ENCODE data around the gene TBC1D2B. TPM values are rescaled to one million over a fixed set of nuclear protein-coding genes. Genes with fewer than 3 reads are reported as not detected.
A peak's percentile ranks its signal among the peaks of the same experiment; 100 is the strongest.
"Not testable (repeated sequence)": the region's sequence is repeated elsewhere in the genome, so short reads cannot be mapped to it uniquely, and the experiment has no call there.

Gene TBC1D2B
- total RNA-seq, 2 donors from 2014 or later: 35.9 to 49.1 TPM

DNA sequence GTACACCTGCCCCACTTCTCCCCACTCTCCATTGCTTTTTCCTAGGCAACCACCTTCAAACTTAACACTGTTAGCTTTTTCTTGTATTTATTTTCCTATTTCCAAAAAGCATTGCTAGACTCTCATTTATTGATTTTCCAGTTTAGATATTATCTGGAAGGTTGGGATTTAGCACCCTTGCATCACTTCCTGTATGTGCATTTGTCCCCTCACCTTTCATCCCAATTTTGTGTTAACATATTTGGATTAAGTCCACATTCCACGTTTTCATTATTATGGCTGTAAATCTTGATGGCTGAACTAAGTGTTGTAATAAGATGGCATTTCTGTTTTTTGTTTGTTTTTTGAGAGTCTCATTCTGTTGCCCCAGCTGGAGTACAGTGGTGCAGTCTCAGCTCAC lies 109.7 kb downstream of the TBC1D2B start:
- no peaks in the 10 kb centered on the region for H3K27me3 ChIP-seq
- no peaks in the 10 kb centered on the region for H3K9me3 ChIP-seq
- H3K4me3 ChIP-seq: no peak overlapping the region
- no peaks in the 10 kb centered on the region for H3K4me1 ChIP-seq
- TF ChIP-seq, protein P1, sequence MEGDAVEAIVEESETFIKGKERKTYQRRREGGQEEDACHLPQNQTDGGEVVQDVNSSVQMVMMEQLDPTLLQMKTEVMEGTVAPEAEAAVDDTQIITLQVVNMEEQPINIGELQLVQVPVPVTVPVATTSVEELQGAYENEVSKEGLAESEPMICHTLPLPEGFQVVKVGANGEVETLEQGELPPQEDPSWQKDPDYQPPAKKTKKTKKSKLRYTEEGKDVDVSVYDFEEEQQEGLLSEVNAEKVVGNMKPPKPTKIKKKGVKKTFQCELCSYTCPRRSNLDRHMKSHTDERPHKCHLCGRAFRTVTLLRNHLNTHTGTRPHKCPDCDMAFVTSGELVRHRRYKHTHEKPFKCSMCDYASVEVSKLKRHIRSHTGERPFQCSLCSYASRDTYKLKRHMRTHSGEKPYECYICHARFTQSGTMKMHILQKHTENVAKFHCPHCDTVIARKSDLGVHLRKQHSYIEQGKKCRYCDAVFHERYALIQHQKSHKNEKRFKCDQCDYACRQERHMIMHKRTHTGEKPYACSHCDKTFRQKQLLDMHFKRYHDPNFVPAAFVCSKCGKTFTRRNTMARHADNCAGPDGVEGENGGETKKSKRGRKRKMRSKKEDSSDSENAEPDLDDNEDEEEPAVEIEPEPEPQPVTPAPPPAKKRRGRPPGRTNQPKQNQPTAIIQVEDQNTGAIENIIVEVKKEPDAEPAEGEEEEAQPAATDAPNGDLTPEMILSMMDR (IDR thresholded peaks at IDR 0.05): no peak
- no peak overlapping the region for H3K9ac ChIP-seq (ENCODE audit: low read depth in 2 of 2, low read length in 2 of 2)
- H3K36me3 ChIP-seq: no peaks in the 10 kb centered on the region
- intact Hi-C loops (cut with DNase I): loop anchor here (2.0 to 10.0 kb wide), 2 partner anchors 139 to 277 kb away; no protein-coding TSS in a partner anchor
- no peak for DNase-seq
- no peak overlapping the region for H3K27ac ChIP-seq

DNA sequence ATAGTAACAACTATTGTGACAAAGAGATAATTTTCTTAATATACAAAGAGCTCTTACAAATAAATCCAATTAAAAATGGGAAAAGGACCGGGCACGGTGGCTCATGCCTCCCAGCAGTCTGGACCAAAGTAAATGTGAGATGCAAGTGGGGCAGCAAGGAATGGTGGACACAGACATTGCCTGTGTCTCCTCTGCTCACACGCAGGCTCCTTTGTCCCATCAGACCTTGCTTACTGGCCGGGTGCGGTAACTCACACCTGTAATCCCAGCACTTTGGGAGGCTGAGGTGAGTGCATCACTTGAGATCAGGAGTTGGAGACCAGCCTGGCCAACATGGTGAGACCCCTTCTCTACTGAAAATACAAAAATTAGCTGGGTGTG lies 110.3 kb downstream of the TBC1D2B start:
- H3K27me3 ChIP-seq; H3K36me3 ChIP-seq; H3K9me3 ChIP-seq; H3K4me1 ChIP-seq; H3K4me3 ChIP-seq; H3K9ac ChIP-seq (ENCODE audit: low read depth in 2 of 2, low read length in 2 of 2); H3K27ac ChIP-seq: not testable (repeated sequence)
- DNase-seq: peak; percentile 12
- intact Hi-C loops (cut with DNase I): loop anchor here (2.0 to 10.0 kb wide), 2 partner anchors 140 to 278 kb away; no protein-coding TSS in a partner anchor

DNA sequence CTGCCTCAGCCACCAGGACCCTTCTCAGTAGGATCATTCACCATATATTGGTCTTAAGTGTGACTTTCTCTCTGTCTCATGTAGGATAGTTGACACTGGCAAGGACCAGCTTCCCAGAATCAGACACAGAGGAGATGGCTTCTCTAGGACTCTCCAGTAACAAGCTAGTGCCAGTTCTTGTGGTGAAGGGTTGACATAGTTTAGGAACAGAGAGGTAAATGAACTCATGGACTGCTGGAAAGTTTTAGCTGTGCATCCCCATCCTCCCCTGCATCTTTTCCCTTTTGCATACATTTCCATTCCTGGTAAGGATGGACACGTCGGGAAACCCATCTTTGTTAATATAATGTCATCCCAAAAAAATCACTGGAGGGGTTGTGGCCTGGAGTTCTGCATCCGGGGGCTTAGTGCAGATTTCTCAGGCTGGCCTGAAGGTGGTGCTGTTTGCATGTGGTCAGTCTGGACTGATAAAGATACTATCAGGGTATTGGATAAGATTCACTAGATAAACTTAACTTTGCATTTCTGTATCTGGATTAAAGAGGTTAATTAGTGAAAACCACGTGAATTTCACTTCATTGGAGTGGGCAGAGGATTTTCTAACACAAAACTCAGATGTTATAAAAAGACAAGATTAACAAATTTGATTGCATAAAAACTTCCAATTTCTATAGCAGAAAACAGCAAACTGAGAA lies 110.8 kb downstream of the TBC1D2B start:
- Histone ChIP-seq H3K27me3 (no peaks in the 10 kb centered on the region), H3K9me3 (no peaks in the 10 kb centered on the region), H3K4me3 (no peak overlapping the region), H3K4me1 (no peaks in the 10 kb centered on the region), H3K27ac (no peak overlapping the region), H3K36me3 (no peaks in the 10 kb centered on the region), H3K9ac (ENCODE audit: low read depth in 2 of 2, low read length in 2 of 2) (no peak overlapping the region)
- intact Hi-C loops (cut with DNase I): loop anchor here (2.0 to 10.0 kb wide), 2 partner anchors 140 to 278 kb away; no protein-coding TSS in a partner anchor
- DNase-seq: peak; percentile 50
- TF ChIP-seq, protein P1 (IDR thresholded peaks at IDR 0.05): peak; percentile 86

DNA sequence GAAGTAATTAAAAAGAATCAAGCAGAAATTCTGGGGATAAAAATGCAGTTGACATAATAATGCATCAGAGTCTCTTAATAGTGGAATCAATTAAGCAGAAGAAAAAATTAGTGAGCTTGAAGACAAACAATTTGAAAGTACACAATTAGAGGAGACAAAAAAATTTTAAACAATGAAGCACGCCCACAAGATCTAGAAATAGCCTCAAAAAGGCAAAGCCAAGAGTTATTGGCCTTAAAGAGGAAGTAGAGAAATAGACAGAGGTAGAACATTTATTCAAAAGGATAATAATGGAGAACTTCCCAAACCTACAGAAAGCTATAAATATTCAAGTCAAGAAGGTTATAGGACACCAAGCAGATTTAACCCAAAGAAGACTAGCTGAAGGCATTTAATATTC lies 113.3 kb downstream of the TBC1D2B start:
- TF ChIP-seq, protein P1 (IDR thresholded peaks at IDR 0.05): no peak
- Histone ChIP-seq H3K9me3 (no peaks in the 10 kb centered on the region), H3K27ac (no peak overlapping the region), H3K27me3 (no peaks in the 10 kb centered on the region), H3K4me3 (no peak overlapping the region), H3K9ac (ENCODE audit: low read depth in 2 of 2, low read length in 2 of 2) (no peak overlapping the region), H3K4me1 (no peaks in the 10 kb centered on the region), H3K36me3 (no peaks in the 10 kb centered on the region)
- intact Hi-C loops (cut with DNase I): loop anchor here (10.0 kb wide), 1 partner anchor 281 kb away; no protein-coding TSS in a partner anchor
- no peak for DNase-seq

DNA sequence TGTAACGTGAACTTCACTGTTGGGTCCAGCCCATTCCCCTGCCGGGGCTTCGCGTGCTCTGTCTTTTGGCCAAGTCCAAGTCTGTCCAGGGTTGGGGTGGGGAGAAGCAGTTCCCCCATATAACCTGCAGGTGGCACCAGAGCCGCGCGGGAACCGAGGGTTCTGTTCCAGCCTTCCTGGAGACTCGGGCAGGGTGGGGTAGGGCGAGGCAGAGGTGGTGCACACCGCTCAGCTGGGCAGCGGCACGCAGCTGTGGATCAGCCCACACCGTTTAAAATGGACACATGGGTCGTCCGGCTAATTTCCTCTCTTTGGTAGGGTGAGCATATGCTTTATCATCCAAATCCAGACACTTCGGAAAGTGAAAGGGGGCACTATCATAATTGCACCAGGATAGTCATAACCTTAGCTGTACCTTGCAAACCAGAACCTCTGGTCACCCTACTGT lies 118.1 kb downstream of the TBC1D2B start:
- Histone ChIP-seq H3K4me1 (no peaks in the 10 kb centered on the region), H3K36me3 (no peaks in the 10 kb centered on the region), H3K9me3 (no peaks in the 10 kb centered on the region), H3K4me3 (no peak overlapping the region), H3K9ac (ENCODE audit: low read depth in 2 of 2, low read length in 2 of 2) (no peak overlapping the region), H3K27me3 (no peaks in the 10 kb centered on the region), H3K27ac (no peak overlapping the region)
- TF ChIP-seq, protein P1 (IDR thresholded peaks at IDR 0.05): peak; percentile 98
- intact Hi-C loops (cut with DNase I): no loop called here
- DNase-seq: peak; percentile 90

DNA sequence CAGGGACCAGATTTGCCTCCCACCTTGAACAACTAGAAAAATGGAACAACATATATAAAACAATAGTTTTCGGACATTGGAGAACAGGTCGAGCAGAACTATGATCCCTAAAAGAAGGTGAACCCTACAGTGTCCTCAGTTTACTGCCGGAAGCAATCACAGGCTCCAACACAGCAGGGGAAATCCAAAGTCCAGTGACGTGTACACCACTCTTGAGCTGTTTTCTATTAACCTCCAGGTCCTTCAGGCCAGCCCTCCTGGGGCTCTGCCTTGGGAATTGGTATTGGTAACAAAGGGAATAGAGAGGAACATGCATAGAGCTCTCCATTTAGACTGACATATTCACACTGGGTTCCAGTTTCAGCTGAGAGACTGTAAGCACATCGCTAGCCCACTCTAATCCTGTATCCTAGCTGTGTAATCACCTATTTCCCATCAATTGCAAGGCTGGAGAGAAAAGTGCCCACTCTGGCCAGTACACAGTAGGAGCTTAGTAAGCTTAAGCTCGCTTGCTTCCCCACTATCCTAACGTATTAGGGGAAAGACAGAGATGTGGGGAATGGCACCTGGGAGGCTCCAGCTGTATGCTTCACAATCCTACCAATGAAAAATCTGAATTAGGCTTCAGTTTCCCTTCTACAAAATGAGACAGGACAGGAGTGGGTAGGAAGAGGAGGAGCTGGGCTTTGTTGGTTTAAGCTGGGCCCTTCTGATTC lies 118.6 kb downstream of the TBC1D2B start:
- H3K27ac ChIP-seq; H3K27me3 ChIP-seq; H3K4me1 ChIP-seq; H3K36me3 ChIP-seq; H3K4me3 ChIP-seq; H3K9ac ChIP-seq (ENCODE audit: low read depth in 2 of 2, low read length in 2 of 2); H3K9me3 ChIP-seq; DNase-seq; intact Hi-C loops (cut with DNase I): not testable (repeated sequence)

DNA sequence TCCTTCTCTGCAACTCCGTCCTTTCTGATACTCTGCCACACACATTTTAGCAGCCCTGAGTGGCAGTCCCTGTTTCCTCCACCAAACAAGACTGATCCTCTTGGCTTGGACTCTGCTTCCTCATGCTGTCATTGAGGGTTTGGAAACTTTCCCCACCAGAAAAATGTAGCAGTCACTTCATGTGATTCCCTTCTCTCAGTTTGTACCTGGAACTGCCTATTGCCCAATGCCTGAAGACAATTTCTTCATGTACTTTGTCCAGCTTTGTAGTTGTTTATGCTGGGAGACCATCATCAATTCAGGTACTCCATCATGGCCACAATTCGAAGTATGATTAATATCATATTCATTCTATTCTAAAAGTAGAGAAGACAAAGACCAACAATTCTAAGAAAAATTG lies 119.5 kb downstream of the TBC1D2B start:
- H3K4me3 ChIP-seq; H3K9me3 ChIP-seq; H3K36me3 ChIP-seq; H3K27me3 ChIP-seq; DNase-seq; intact Hi-C loops (cut with DNase I); H3K9ac ChIP-seq (ENCODE audit: low read depth in 2 of 2, low read length in 2 of 2); H3K27ac ChIP-seq; H3K4me1 ChIP-seq: not testable (repeated sequence)

DNA sequence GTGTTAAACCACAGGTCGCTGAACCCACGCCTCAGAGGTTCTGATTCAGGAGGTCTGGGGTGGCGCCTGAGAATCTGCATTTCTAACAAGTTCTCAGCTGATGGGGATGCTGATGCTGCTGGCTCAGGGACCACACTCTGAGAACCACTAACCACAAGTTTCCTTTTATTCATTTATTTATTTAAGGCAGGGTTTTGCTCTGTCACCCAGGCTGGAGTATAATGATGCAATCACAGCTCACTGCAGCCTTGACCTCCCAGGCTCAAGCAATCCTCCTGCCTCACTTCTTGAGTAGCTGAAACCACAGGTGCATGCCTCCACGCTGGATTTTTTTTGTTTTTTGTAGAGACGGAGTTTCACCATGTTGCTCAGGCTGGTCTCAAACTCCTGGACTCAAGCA lies 123.6 kb downstream of the TBC1D2B start:
- H3K9ac ChIP-seq (ENCODE audit: low read depth in 2 of 2, low read length in 2 of 2); DNase-seq; H3K27me3 ChIP-seq; intact Hi-C loops (cut with DNase I); H3K4me3 ChIP-seq; H3K27ac ChIP-seq; H3K4me1 ChIP-seq; H3K9me3 ChIP-seq; H3K36me3 ChIP-seq: not testable (repeated sequence)

DNA sequence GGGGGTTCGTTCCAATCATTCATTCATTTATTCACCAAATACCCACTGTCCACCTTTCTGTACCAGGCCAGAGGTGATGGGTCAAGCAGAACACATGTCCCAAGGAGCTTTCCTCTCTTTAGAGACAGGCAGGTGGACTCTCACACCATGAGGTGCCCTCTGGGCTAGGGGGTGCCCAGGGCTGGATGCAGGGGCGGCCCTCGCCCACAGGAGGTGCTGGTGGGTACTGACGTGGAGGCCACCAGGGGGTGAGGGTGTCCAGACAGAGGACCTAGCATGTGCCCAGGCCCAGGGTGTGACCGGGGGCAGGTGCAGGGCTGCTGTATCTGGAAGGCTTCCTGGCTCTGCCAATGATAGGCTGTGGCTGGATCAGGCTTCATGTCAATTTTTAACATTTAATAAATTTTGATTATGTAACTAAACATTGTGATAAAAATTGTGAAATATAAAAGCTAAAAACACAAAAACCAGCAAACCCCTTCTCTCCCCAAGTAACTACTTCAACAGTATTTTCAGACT lies 124.5 kb downstream of the TBC1D2B start:
- H3K36me3 ChIP-seq; H3K9me3 ChIP-seq; H3K9ac ChIP-seq (ENCODE audit: low read depth in 2 of 2, low read length in 2 of 2); H3K27ac ChIP-seq; H3K4me1 ChIP-seq; H3K27me3 ChIP-seq; intact Hi-C loops (cut with DNase I); DNase-seq; H3K4me3 ChIP-seq: not testable (repeated sequence)
